ENCODE measurements around the gene CEP41. TPM values are rescaled to one million over a fixed set of nuclear protein-coding genes. Genes with fewer than 3 reads are reported as not detected.

CEP41 gene
- total and polyA plus RNA-seq, 10 of the 15 experiments (the other 5 are each of a cell fraction or from before 2014, with no cell fraction given) = 11.4 to 43.0 (median 24.7) TPM

DNA sequence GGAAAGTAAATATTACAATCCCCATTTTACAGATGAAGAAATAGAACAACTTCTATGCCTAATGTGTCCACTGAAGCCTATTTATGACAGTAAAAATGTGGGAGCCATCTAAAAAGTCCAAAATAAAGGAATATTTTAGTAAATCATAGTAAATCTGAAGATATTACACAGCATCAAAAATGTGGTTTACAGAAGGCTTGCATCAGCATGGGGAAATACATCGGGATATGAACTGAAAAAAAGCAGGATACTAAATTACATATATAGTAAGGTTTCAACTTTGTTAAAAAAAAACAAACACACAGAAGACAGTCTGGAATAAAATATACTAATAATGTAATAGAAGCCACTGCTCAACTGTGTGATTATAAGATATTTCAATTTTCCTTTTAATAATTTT, 39.7 kb downstream of the CEP41 start:
- 52% methylated on average over 1 of the region's 1 CpG for WGBS (ENCODE audit: insufficient coverage, insufficient replicate concordance, low lambda C conversion rate, missing lambda C conversion rate)
- H3K36me3 ChIP-seq (ENCODE audit: control insufficient read depth in 2 of 2, insufficient read depth in 2 of 2, low read length in 1 of 2) = peaks cover 3 to 4% of the 10 kb centered on the region in 2 experiments; a peak in 1 of 4 replicates
- H3K27ac ChIP-seq (ENCODE audit: control insufficient read depth, insufficient read depth) = no peak overlapping the region
- ChIA-PET POLR2A (no interaction called here), RAD21 (ENCODE audit: unreplicated experiment) (no interaction called here), CTCF (no interaction called here), SMC1A (ENCODE audit: uncharacterized antibody, unreplicated experiment) (no interaction called here)
- BruUV-seq (replicated peaks) = no TSS peak
- no peaks in the 10 kb centered on the region for H3K27me3 ChIP-seq (replicated peaks in 1 of 2; ENCODE audit: control insufficient read depth in 2 of 2, insufficient read depth in 2 of 2, low read length in 1 of 2)
- H3K9me3 ChIP-seq (replicated peaks; ENCODE audit: control insufficient read depth, insufficient read depth, low read length) = no peaks in the 10 kb centered on the region
- H3K4me1 ChIP-seq (ENCODE audit: control insufficient read depth, insufficient read depth, low read length) = no peaks in the 10 kb centered on the region
- intact Hi-C loops (cut with micrococcal nuclease; ENCODE audit: unreplicated experiment) (no loop called here), in situ Hi-C loops (cut with MboI) (no loop called here)
- DNase-seq (ENCODE audit: low read depth, low spot score) (no peak), ATAC-seq (no peak), FAIRE-seq (no peak)
- H3K4me2 ChIP-seq (ENCODE audit: control insufficient read depth, insufficient read depth) = no peak overlapping the region
- no peak overlapping the region for H2AFZ ChIP-seq (ENCODE audit: control insufficient read depth, low read depth, low read length)
- no peak overlapping the region for H3K9ac ChIP-seq (ENCODE audit: control insufficient read depth, insufficient read depth, low read length)
- no peak for TF ChIP-seq ZNF384 (IDR thresholded peaks at IDR 0.05; ENCODE audit: borderline replicate concordance, low read depth, low read length)
- no peak for TF ChIP-seq CBFB (IDR thresholded peaks at IDR 0.05; ENCODE audit: low read depth)
- TF ChIP-seq NFYA (IDR thresholded peaks at IDR 0.05; ENCODE audit: borderline replicate concordance, low read depth, low read length) = no peak
- TF ChIP-seq, protein P1, sequence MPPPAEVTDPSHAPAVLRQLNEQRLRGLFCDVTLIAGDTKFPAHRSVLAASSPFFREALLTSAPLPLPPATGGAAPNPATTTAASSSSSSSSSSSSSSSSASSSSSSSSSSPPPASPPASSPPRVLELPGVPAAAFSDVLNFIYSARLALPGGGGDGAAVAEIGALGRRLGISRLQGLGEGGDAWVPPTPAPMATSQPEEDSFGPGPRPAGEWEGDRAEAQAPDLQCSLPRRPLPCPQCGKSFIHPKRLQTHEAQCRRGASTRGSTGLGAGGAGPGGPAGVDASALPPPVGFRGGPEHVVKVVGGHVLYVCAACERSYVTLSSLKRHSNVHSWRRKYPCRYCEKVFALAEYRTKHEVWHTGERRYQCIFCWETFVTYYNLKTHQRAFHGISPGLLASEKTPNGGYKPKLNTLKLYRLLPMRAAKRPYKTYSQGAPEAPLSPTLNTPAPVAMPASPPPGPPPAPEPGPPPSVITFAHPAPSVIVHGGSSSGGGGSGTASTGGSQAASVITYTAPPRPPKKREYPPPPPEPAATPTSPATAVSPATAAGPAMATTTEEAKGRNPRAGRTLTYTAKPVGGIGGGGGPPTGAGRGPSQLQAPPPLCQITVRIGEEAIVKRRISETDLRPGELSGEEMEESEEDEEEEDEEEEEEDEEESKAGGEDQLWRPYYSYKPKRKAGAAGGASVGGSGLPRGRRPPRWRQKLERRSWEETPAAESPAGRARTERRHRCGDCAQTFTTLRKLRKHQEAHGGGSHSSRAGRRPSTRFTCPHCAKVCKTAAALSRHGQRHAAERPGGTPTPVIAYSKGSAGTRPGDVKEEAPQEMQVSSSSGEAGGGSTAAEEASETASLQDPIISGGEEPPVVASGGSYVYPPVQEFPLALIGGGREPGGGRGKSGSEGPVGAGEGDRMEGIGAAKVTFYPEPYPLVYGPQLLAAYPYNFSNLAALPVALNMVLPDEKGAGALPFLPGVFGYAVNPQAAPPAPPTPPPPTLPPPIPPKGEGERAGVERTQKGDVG (CRISPR knock-in tag; IDR thresholded peaks at IDR 0.05) = no peak
- TF ChIP-seq SREBF1 (IDR thresholded peaks at IDR 0.05; ENCODE audit: low read length) = no peak
- TF ChIP-seq WRNIP1 (IDR thresholded peaks at IDR 0.05; ENCODE audit: borderline replicate concordance, low read depth, low read length) = no peak
- H4K20me1 ChIP-seq (ENCODE audit: control insufficient read depth, insufficient read depth) = no peaks in the 10 kb centered on the region
- H3K4me3 ChIP-seq = no peak overlapping the region
- H3K79me2 ChIP-seq (ENCODE audit: control insufficient read depth, insufficient read depth, low read length) = no peaks in the 10 kb centered on the region

Data from GM12878 (cell line).